ENCODE results near the gene PDE4D.
"Not testable (repeated sequence)": the region's sequence is repeated elsewhere in the genome, so short reads cannot be mapped to it uniquely, and the experiment has no call there.

PDE4D gene

DNA sequence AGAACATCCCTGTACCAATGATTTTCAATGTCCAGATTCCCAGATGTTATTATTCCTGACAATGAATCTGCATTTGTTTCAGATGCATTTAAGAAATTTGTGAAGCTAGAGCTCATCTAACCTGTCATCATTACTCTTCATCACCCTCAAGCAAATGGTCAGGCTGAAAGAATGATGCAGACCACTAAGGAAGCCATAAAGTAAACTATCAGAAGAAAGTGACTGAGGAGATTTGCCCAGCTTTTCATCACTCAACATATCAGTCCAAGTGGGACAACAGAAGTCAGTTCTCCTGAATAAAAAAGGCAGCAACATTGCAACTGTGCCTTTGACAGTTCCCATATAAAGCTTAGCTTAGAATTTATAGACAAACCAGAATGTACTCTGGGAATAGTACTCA lies 419.9 kb downstream of the PDE4D start:
- TF ChIP-seq CTCF (IDR thresholded peaks at IDR 0.05; ENCODE audit: insufficient read depth, low read depth, low read length, missing control alignments), result no peak
- DNase-seq (ENCODE audit: low read depth), result no peak
- H3K4me3 ChIP-seq (ENCODE audit: low read length), result no peak overlapping the region

DNA sequence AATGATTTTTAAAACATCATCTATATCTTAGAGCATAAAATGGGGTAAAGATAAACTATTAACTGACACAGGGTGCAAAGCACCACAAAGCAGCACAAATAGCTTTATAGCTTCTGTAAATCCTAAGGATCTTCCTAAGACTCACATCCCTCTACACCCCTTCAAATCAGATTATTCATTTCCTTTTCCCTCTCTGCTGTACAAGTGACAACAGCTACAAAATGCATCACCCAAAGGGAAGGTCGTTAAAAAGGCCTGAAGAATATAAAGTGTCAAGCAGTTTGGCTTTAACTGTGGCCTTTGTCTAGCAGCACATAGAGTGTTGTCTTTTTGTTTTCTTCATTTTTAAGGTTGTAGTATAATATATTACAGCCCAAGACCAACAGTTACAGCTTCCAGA lies 422.1 kb downstream of the PDE4D start:
- DNase-seq (ENCODE audit: low read depth), result no peak
- no peak for TF ChIP-seq CTCF (IDR thresholded peaks at IDR 0.05; ENCODE audit: insufficient read depth, low read depth, low read length, missing control alignments)
- no peak overlapping the region for H3K4me3 ChIP-seq (ENCODE audit: low read length)

DNA sequence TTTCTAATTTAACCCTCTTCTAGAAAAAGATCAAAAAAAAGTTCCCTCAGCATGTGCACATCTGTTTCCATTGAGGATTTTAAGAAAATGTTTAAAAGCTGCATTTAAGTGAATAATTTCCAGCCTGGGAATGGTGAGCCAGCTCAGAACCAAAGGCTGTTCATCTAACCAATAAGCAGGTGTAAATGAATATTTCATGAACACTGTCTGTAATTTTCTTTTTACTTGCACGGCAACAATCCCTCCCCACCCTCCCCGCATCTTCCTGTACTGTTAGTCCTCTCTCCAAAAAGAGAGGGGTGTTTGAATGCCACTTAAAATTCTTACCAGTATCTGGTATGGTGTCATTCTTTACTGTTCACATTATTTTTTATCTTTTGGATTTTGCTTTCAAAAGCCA lies 425.6 kb downstream of the PDE4D start:
- DNase-seq (ENCODE audit: low read depth), result no peak
- H3K4me3 ChIP-seq (ENCODE audit: low read length), result no peak overlapping the region
- TF ChIP-seq CTCF (IDR thresholded peaks at IDR 0.05; ENCODE audit: insufficient read depth, low read depth, low read length, missing control alignments), result no peak

DNA sequence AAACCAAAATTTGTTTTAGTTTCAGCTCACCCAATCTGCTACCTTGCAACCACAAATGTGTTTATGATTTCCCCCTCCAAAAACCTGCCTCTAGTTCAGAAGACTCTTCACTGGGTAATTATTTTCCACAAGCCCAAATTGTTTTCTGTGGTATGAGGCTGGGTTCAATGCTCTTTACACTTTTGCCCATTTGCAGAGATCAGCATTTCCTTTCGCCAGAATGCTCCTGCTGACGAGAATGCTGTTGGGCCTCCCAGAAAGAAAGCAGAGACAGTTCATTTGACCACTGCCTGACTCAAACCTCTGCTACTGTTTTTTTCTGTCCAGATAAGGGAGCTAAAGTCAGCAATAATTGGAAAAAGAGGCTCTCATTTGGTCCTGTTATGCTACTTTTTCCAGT lies 427.3 kb downstream of the PDE4D start:
- no peak for TF ChIP-seq CTCF (IDR thresholded peaks at IDR 0.05; ENCODE audit: insufficient read depth, low read depth, low read length, missing control alignments)
- no peak overlapping the region for H3K4me3 ChIP-seq (ENCODE audit: low read length)
- DNase-seq (ENCODE audit: low read depth), result no peak

DNA sequence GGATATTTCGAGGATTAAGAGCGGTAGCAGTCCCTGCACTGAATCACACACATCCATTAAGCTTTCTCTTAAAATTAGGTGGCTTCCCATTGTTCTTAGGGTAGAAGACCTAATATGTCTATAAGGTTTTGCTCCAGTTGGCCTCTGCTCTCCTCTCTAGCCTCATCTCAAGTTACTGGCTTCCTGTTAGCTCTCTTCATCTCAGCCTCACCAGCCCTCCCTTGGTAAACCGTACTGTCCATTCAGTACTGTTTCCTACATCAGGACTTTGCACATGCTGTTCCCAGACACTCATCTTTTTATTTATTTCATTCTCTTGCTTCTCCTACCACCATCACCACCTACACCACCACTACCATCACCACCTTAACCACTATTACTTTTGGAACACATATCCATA lies 428.6 kb downstream of the PDE4D start:
- no peak for TF ChIP-seq CTCF (IDR thresholded peaks at IDR 0.05; ENCODE audit: insufficient read depth, low read depth, low read length, missing control alignments)
- no peak overlapping the region for H3K4me3 ChIP-seq (ENCODE audit: low read length)
- no peak for DNase-seq (ENCODE audit: low read depth)

DNA sequence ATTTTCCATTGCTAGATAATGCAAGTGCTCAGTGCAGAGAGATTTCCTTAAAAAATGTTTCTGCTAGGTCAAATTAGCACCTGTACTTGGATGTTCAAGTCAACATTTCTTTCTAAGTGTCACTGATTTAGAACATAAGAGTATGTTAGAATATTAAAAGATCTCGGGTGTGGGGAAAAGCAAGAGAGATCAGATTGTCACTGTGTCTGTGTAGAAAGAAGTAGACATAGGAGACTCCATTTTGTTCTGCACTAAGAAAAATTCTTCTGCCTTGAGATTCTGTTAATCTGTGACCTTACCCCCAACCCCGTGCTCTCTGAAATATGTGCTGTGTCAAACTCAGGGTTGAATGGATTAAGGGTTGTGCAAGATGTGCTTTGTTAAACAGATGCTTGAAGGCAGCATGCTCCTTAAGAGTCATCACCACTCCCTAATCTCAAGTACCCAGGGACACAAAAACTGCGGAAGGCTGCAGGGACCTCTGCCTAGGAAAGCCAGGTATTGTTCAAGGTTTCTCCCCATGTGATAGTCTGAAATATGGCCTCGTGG lies 429.8 kb downstream of the PDE4D start:
- DNase-seq (ENCODE audit: low read depth); H3K4me3 ChIP-seq (ENCODE audit: low read length): not testable (repeated sequence)

GRCh38 chr5:59462956-59463355 lies 430.6 kb downstream of the PDE4D start:
- H3K4me3 ChIP-seq (ENCODE audit: low read length), result no peak overlapping the region
- no peak for TF ChIP-seq CTCF (IDR thresholded peaks at IDR 0.05; ENCODE audit: insufficient read depth, low read depth, low read length, missing control alignments)
- no peak for DNase-seq (ENCODE audit: low read depth)

Measured in epithelial cell of esophagus (primary cell).